Measurements from ENCODE around the gene BNC2. TPM values are rescaled to one million over a fixed set of nuclear protein-coding genes. Genes with fewer than 3 reads are reported as not detected.

BNC2 gene
- total and polyA plus RNA-seq, 2 of the 4 experiments (the other 2 are of a cell fraction), result 15.5 to 45.2 TPM

- Histone ChIP-seq H2BK120ac (ENCODE audit: low read depth, low read length) (no peak overlapping the region), H3K79me1 (ENCODE audit: low read depth in 1 of 2, low read length in 2 of 2) (peaks cover 42 to 61% of the 10 kb centered on the region in 2 experiments), H3K4me3 (ENCODE audit: insufficient read depth, low read depth, low read length) (no peak overlapping the region), H3K27ac (ENCODE audit: insufficient read depth, low read length) (no peak overlapping the region), H3K56ac (ENCODE audit: extremely low read depth, insufficient read depth, low read length) (no peak overlapping the region), H3K36me3 (ENCODE audit: control insufficient read depth, insufficient read depth, low read length) (peaks cover 1% of the 10 kb centered on the region; the same call in 1 of the 2 replicates), H3K4me2 (ENCODE audit: low read depth, low read length) (no peak overlapping the region), H3K27me3 (ENCODE audit: control insufficient read depth, insufficient read depth, low read length) (no peaks in the 10 kb centered on the region), H3K9me1 (ENCODE audit: insufficient read depth, low read length) (peaks cover 4% of the 10 kb centered on the region; the same call in 1 of the 2 replicates), H3K9ac (ENCODE audit: low read depth, low read length) (no peak overlapping the region), H2BK20ac (ENCODE audit: low read depth, low read length) (no peak overlapping the region), H2AFZ (replicated peaks; ENCODE audit: low read length, poor library complexity) (no peak overlapping the region), H2BK15ac (ENCODE audit: low read depth, low read length) (no peak overlapping the region), H3K18ac (ENCODE audit: low read depth, low read length) (no peak overlapping the region), H4K20me1 (ENCODE audit: insufficient read depth, low read length) (no peaks in the 10 kb centered on the region; the same call in 1 of the 2 replicates), H2AK9ac (replicated peaks; ENCODE audit: low read depth, low read length, poor library complexity) (no peak overlapping the region), H2AK5ac (ENCODE audit: low read depth, low read length) (no peak overlapping the region), H3K4me1 (ENCODE audit: control insufficient read depth, insufficient read depth, low read length) (peaks cover 4% of the 10 kb centered on the region; the same call in 1 of the 2 replicates), H3K4ac (ENCODE audit: low read depth, low read length) (no peak overlapping the region), H4K5ac (ENCODE audit: low read depth, low read length) (no peak overlapping the region), H4K91ac (ENCODE audit: insufficient read depth, low read depth, low read length) (no peak overlapping the region), H2BK5ac (ENCODE audit: low read depth, low read length, poor library complexity, severe bottlenecking) (no peak overlapping the region), H4K8ac (ENCODE audit: low read depth in 2 of 2, low read length in 2 of 2) (no peak overlapping the region), H3K14ac (replicated peaks; ENCODE audit: low read depth, low read length) (no peak overlapping the region), H3K9me3 (ENCODE audit: control insufficient read depth, insufficient read depth, low read length) (no peaks in the 10 kb centered on the region), H3K23ac (ENCODE audit: low read depth, low read length) (no peak overlapping the region)
- WGBS, 2 experiments (ENCODE audit: extremely low coverage in 2 of 2, insufficient read length in 1 of 2), result 80% methylated on average over 1 of the region's 3 CpGs; no CpG with 5 or more reads in 1 of the 2 experiments
- no peak for ATAC-seq (ENCODE audit: low read depth)
- ChIA-PET POLR2A (ENCODE audit: unreplicated experiment) (no interaction called here), CTCF (no interaction called here)
- TF ChIP-seq BHLHE40 (IDR thresholded peaks at IDR 0.05; ENCODE audit: low read depth, low read length), result no peak
- TF ChIP-seq MAZ (IDR thresholded peaks at IDR 0.05; ENCODE audit: borderline replicate concordance, low read depth, low read length), result no peak
- no peak for TF ChIP-seq POLR2A (IDR thresholded peaks at IDR 0.05; ENCODE audit: low read depth, low read length)
- no peak for TF ChIP-seq RCOR1 (IDR thresholded peaks at IDR 0.05; ENCODE audit: insufficient replicate concordance, low read length)
- TF ChIP-seq RAD21 (IDR thresholded peaks at IDR 0.05; ENCODE audit: low read length), result no peak
- intact Hi-C loops (cut with micrococcal nuclease) (no loop called here), in situ Hi-C loops (cut with MboI; ENCODE audit: low sequenced_read_pairs) (no loop called here), dilution Hi-C loops (cut with HindIII; ENCODE audit: low sequenced_read_pairs, unreplicated experiment) (no loop called here)
- BruUV-seq (replicated peaks), result no TSS peak
- DNase-seq, result no peak
Measured at GRCh38 chr9:16767366-16767765, 103.1 kb downstream of the BNC2 start.
